K562 (cell line): Measurements from ENCODE around the gene B3GAT3. TPM values are rescaled to one million over a fixed set of nuclear protein-coding genes. Genes with fewer than 3 reads are reported as not detected.

Experiments
- E2F5 ChIP-seq: sonication (generic); formaldehyde crosslinking; IDR thresholded peaks from 2 replicates; pipeline ENCODE4 v1.8.0; 2022; ENCODE audit warnings: mild to moderate bottlenecking, missing genetic modification reagents
- EP400 ChIP-seq: fragments of 450-650 bp; IDR thresholded peaks from 2 replicates; pipeline ENCODE4 v1.6.1; 2017; ENCODE audit warnings: antibody characterized with exemption, mild to moderate bottlenecking, moderate library complexity
- ETS2 ChIP-seq: IDR thresholded peaks from 2 replicates; pipeline ENCODE4 v1.6.1; 2016; ENCODE audit warnings: borderline replicate concordance, missing genetic modification characterization, mild to moderate bottlenecking, moderate library complexity, missing compliant biosample characterization; ENCODE audit not compliant: poor library complexity, severe bottlenecking
- ETV1 ChIP-seq: fragments of 450-650 bp; conservative IDR thresholded peaks from 2 replicates; pipeline ENCODE4 v1.6.1; 2016; ENCODE audit warnings: missing genetic modification characterization, control low read depth, low read depth, missing compliant biosample characterization
- FOXA1 ChIP-seq: fragments of 450-650 bp; IDR thresholded peaks from 2 replicates; pipeline ENCODE4 v1.6.1; 2016; ENCODE audit warnings: mild to moderate bottlenecking, borderline replicate concordance
- HDAC6 ChIP-seq: IDR thresholded peaks from 2 replicates; pipeline ENCODE4 v1.6.1; 2012; ENCODE audit warnings: low read depth, mild to moderate bottlenecking, control low read depth, inconsistent platforms, low read length, moderate library complexity
- KLF13 ChIP-seq: fragments of 450-650 bp; IDR thresholded peaks from 2 replicates; pipeline ENCODE4 v1.6.1; 2016; ENCODE audit warnings: missing genetic modification characterization, low read depth, mild to moderate bottlenecking, missing compliant biosample characterization, moderate library complexity, borderline replicate concordance
- MAZ ChIP-seq, 2 experiments: fragments of 450-650 bp in 1 of 2; sonication (generic) in 1 of 2; formaldehyde crosslinking; IDR thresholded peaks in 1 of 2; conservative IDR thresholded peaks in 1 of 2; 2 replicates each; pipeline versions ENCODE4 v1.4.0 to v1.5.0; 2020; ENCODE audit warnings: mild to moderate bottlenecking in 1 of 2, missing genetic modification reagents in 1 of 2
- MEF2D ChIP-seq: conservative IDR thresholded peaks from 2 replicates; pipeline ENCODE4 v1.6.1; 2016; ENCODE audit warnings: low read depth, missing genetic modification characterization, missing compliant biosample characterization
- NR1H2 ChIP-seq: sonication (generic); formaldehyde crosslinking; IDR thresholded peaks from 2 replicates; pipeline ENCODE4 v1.4.0; 2020; ENCODE audit warnings: mild to moderate bottlenecking, missing genetic modification reagents
- NUFIP1 ChIP-seq: fragments of 450-650 bp; IDR thresholded peaks from 2 replicates; pipeline ENCODE4 v1.6.1; 2018; ENCODE audit not compliant: partially characterized antibody
- PBX2 ChIP-seq, 2 experiments: IDR thresholded peaks in 1 of 2; conservative IDR thresholded peaks in 1 of 2; 2 replicates each; pipeline ENCODE4 v1.6.1; 2016; ENCODE audit warnings: low read depth in 2 of 2, mild to moderate bottlenecking in 1 of 2, missing compliant biosample characterization in 1 of 2, missing genetic modification characterization in 1 of 2, moderate library complexity in 1 of 2
- PHB2 ChIP-seq: fragments of 450-650 bp; IDR thresholded peaks from 2 replicates; pipeline ENCODE4 v1.6.1; 2017; ENCODE audit warnings: low read depth
- PYGO2 ChIP-seq: fragments of 450-650 bp; IDR thresholded peaks from 2 replicates; pipeline ENCODE4 v1.6.1; 2016; ENCODE audit warnings: mild to moderate bottlenecking, missing genetic modification characterization, moderate library complexity, missing compliant biosample characterization
- RNF2 ChIP-seq: sonication (generic); IDR thresholded peaks from 2 replicates; pipeline ENCODE4 v1.6.1; 2016
- SREBF1 ChIP-seq: fragments of 150-350 bp; IDR thresholded peaks from 2 replicates; pipeline ENCODE4 v1.6.1; 2014; ENCODE audit warnings: antibody characterized with exemption, low read depth, low read length, borderline replicate concordance
- ZBTB7A ChIP-seq: IDR thresholded peaks from 2 replicates; pipeline ENCODE4 v1.6.1; 2011; ENCODE audit warnings: low read depth, mild to moderate bottlenecking, low read length, moderate library complexity, borderline replicate concordance; ENCODE audit not compliant: control insufficient read depth
- ZNF175 ChIP-seq: fragments of 200-800 bp; sonication (Bioruptor generic); IDR thresholded peaks from 2 replicates; pipeline ENCODE4 v1.6.1; 2016; ENCODE audit warnings: low read depth, mild to moderate bottlenecking, missing genetic modification characterization, missing compliant biosample characterization
- ZNF3 ChIP-seq: fragments of 250-450 bp; sonication (Bioruptor Pico); IDR thresholded peaks from 2 replicates; pipeline ENCODE4 v1.5.0; 2021; ENCODE audit warnings: mild to moderate bottlenecking, moderate library complexity
- polyA plus RNA-seq, 8 experiments: library from polyadenylated mRNA; depleted of rRNA in 4 of 8; stranded (reverse) in 5 of 8; unstranded in 3 of 8; fragments of >200 nt; fragmentation: Nextera tagmentation in 2 of 8; fragmentation: Illumina TruSeq in 1 of 8; extraction: Ambion mirVana in 2 of 8; extraction: Trizol in 1 of 8; gene quantifications; 2 replicates each; pipeline versions ENCODE4 v1.2.1 to v1.2.3, GENCODE V29; 2011 to 2014; ENCODE audit warnings: inconsistent platforms in 1 of 8, missing spikeins in 1 of 8
- total RNA-seq, 7 experiments: library from RNA; depleted of rRNA in 6 of 7; stranded (reverse); fragments of >200 nt in 6 of 7; fragmentation: Illumina TruSeq in 2 of 7; extraction: Trizol in 2 of 7; gene quantifications; 2 replicates each; pipeline versions ENCODE4 v1.2.1 to v1.2.3, GENCODE V29; 2011 to 2021; ENCODE audit warnings: low replicate concordance in 1 of 7
- TF ChIP-seq, protein P1 (sequence below): fragments of 250-450 bp; sonication (Bioruptor Pico); IDR thresholded peaks from 2 replicates; pipeline ENCODE4 v1.5.0; 2022; ENCODE audit warnings: mild to moderate bottlenecking

The B3GAT3 gene
- total and polyA plus RNA-seq, 9 of the 15 experiments (the other 6 are each of a cell fraction or from before 2014, with no cell fraction given), result 0.30 to 64.0 (median 21.4) TPM

- TF ChIP-seq ETS2 (tag) (no peak), KLF13 (tag) (peak; percentile 79; the same call in 1 of the 2 replicates), NR1H2 (CRISPR knock-in tag) (no peak; the same call in 1 of the 2 replicates), RNF2 (peak; percentile 49; the same call in 1 of the 2 replicates), NUFIP1 (no peak), PYGO2 (tag) (no peak), ZBTB7A (peak; percentile 99), EP400 (peak; percentile 80), PBX2 (CRISPR knock-in tag; IDR thresholded peaks at IDR 0.05; ENCODE audit: low read depth) (no peak), PBX2 (tag; conservative IDR thresholded peaks at IDR 0.05; ENCODE audit: low read depth) (no peak), ZNF3 (CRISPR knock-in tag) (peak; percentile 73), MEF2D (no peak), ETV1 (peak; percentile 86), MAZ (CRISPR knock-in tag; conservative IDR thresholded peaks at IDR 0.05 in 1 of 2, IDR thresholded peaks at IDR 0.05 in 1 of 2) (peak; percentile 81 to 89; a peak in 3 of 4 replicates), ZNF175 (no peak), FOXA1 (no peak), E2F5 (no peak), HDAC6 (no peak), PHB2 (no peak), SREBF1 (no peak)
- TF ChIP-seq, protein P1, sequence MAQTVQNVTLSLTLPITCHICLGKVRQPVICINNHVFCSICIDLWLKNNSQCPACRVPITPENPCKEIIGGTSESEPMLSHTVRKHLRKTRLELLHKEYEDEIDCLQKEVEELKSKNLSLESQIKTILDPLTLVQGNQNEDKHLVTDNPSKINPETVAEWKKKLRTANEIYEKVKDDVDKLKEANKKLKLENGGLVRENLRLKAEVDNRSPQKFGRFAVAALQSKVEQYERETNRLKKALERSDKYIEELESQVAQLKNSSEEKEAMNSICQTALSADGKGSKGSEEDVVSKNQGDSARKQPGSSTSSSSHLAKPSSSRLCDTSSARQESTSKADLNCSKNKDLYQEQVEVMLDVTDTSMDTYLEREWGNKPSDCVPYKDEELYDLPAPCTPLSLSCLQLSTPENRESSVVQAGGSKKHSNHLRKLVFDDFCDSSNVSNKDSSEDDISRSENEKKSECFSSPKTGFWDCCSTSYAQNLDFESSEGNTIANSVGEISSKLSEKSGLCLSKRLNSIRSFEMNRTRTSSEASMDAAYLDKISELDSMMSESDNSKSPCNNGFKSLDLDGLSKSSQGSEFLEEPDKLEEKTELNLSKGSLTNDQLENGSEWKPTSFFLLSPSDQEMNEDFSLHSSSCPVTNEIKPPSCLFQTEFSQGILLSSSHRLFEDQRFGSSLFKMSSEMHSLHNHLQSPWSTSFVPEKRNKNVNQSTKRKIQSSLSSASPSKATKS, result no peak
Measured at GRCh38 chr11:62665075-62665598, 43.4 kb upstream of the B3GAT3 start, which contains the start of the genes C11orf98 and CSKMT (continued).
